Measurements from ENCODE around the gene PYGO2.

Gene PYGO2

DNA sequence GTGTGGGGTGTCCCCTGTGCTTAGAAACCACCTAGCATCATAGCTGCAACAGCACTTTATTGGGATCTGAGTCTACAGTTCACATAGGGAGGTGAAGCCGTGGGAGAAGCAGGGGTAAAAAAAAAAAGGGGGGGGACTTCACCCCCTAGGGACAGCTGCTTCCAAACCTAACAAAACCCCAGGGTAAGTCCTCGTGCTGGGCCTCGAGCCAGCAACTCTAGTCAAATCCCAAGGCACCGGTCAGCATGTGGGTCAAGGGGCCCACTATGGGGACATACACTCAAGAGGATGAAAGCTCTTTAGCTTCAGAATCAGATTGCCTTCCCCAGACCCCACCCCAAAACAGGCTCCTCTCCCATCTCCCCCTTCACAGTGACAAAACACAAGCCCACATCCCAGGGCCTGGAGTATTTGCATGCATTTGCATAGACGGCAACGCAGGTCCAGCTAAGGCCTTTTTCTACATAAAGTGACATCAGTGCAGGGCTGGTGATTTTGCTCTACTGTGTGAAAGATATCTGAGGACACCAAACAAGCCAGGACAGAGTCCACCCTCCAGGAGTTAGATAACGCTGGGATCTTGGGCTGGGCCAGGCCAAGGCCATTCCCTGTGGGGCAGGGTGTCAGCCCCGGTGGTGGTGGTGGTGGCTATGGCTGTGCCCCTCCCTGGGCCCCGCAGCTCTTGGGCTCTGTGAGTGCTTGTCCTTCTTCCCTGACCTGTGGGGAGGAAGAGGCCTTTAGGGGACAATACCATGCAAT, 17.0 kb downstream of the PYGO2 start:
- H3K27me3 ChIP-seq (ENCODE audit: insufficient read depth, poor library complexity, severe bottlenecking), result no peaks in the 10 kb centered on the region
- no peak for DNase-seq (ENCODE audit: low read depth in 1 of 2, low spot score in 1 of 2)
- TF ChIP-seq REST (IDR thresholded peaks at IDR 0.05; ENCODE audit: insufficient replicate concordance, low read depth) (no peak), POLR2AphosphoS5 (IDR thresholded peaks at IDR 0.05; ENCODE audit: low read depth) (no peak), GABPA (IDR thresholded peaks at IDR 0.05; ENCODE audit: low read depth) (no peak), CTCF (IDR thresholded peaks at IDR 0.05; ENCODE audit: insufficient read depth, low read length) (no peak), SPI1 (IDR thresholded peaks at IDR 0.05; ENCODE audit: borderline replicate concordance, low read depth) (no peak)
- peak overlapping the region; percentile 26 for H3K27ac ChIP-seq (replicated peaks)
- no peak overlapping the region for H3K4me3 ChIP-seq (replicated peaks; ENCODE audit: insufficient read depth, low read length)

GRCh38 chr1:154943649-154944400, 17.8 kb downstream of the PYGO2 start:
- Histone ChIP-seq H3K4me3 (replicated peaks; ENCODE audit: insufficient read depth, low read length) (no peak overlapping the region), H3K27me3 (ENCODE audit: insufficient read depth, poor library complexity, severe bottlenecking) (no peaks in the 10 kb centered on the region), H3K27ac (replicated peaks) (peak overlapping the region; percentile 26)
- TF ChIP-seq CTCF (IDR thresholded peaks at IDR 0.05; ENCODE audit: insufficient read depth, low read length) (peak; percentile 84), REST (IDR thresholded peaks at IDR 0.05; ENCODE audit: insufficient replicate concordance, low read depth) (no peak), SPI1 (IDR thresholded peaks at IDR 0.05; ENCODE audit: borderline replicate concordance, low read depth) (0 out of 2 replicates have a peak, but pooled peaks have one; percentile 0)
- DNase-seq (ENCODE audit: low read depth in 1 of 2, low spot score in 1 of 2), result peak in 1 of 2 experiments; percentile 83

DNA sequence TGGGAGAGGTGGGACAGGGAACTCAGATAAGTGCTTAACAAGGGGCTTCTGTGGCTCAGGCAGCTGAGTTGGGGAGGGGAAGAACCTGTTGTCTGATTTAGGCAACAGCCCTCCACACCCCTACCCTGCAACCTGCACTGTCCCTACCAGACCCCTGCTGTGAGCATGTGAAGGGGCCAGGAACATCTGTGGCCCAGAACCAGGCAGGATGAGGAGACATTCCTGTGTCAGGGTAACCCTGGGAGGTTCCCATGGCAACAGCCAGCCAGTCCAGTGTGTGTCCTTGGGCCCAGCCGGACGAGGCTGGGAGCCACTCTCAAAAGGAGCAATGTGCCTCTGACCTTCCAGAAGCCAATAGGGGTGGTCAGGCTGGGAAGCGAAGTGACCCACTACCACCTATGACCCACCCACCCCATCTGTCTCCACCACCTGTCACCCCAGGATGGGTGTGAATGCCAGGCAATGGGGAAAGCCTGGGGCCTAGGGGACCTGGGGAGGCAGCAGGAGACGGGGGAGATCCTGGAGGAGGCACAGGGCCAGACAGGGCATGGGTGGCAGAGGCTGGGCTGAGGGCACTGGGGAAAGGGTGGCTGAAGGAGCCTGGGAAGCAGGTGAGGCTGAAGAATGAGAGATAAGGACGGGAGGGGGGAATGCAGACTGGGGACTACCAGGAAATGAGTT, 20.1 kb downstream of the PYGO2 start:
- DNase-seq (ENCODE audit: low read depth in 1 of 2, low spot score in 1 of 2), result no peak
- Histone ChIP-seq H3K4me3 (replicated peaks; ENCODE audit: insufficient read depth, low read length) (no peak overlapping the region), H3K27ac (replicated peaks) (no peak overlapping the region), H3K27me3 (ENCODE audit: insufficient read depth, poor library complexity, severe bottlenecking) (no peaks in the 10 kb centered on the region)
- TF ChIP-seq REST (IDR thresholded peaks at IDR 0.05; ENCODE audit: insufficient replicate concordance, low read depth) (no peak), SPI1 (IDR thresholded peaks at IDR 0.05; ENCODE audit: borderline replicate concordance, low read depth) (no peak), GABPA (IDR thresholded peaks at IDR 0.05; ENCODE audit: low read depth) (no peak), POLR2AphosphoS5 (IDR thresholded peaks at IDR 0.05; ENCODE audit: low read depth) (no peak), CTCF (IDR thresholded peaks at IDR 0.05; ENCODE audit: insufficient read depth, low read length) (no peak)
